AG04450 (cell line): ENCODE measurements around the gene OR2K2. TPM values are rescaled to one million over a fixed set of nuclear protein-coding genes. Genes with fewer than 3 reads are reported as not detected.
"Not testable (repeated sequence)": the region's sequence is repeated elsewhere in the genome, so short reads cannot be mapped to it uniquely, and the experiment has no call there.

Experiments
- CTCF ChIA-PET: fragments of 300-600, 350-600 bp; formaldehyde crosslinking; extraction: SDS; loops from one replicate; lab custom pipeline; 2022; ENCODE audit warnings: antibody characterized with exemption, inconsistent platforms; lab: Charles Lee
- POLR2A ChIA-PET: fragments of 350-600 bp; formaldehyde crosslinking; extraction: SDS; loops from one replicate; lab custom pipeline; 2021; ENCODE audit warnings: antibody characterized with exemption, inconsistent platforms; lab: Yijun Ruan, JAX
- DNase-seq: peaks from one replicate; pipeline ENCODE4 v3.0.0-alpha.2; 2011; ENCODE audit warnings: low read depth, low spot score
- H3K27ac ChIP-seq: one replicate; pipeline ENCODE4 v1.5.1; 2012; ENCODE audit warnings: low read depth, low read length, control low read depth
- H3K27me3 ChIP-seq: one replicate; pipeline ENCODE4 v1.6.0; 2012; ENCODE audit warnings: low read length; ENCODE audit not compliant: control insufficient read depth, insufficient read depth
- H3K4me3 ChIP-seq: 2 replicates; pipeline ENCODE4 v1.5.1; 2011; ENCODE audit warnings: mild to moderate bottlenecking, low read depth, low read length, control low read depth
- H3K9me3 ChIP-seq: 2 replicates; pipeline ENCODE4 v1.5.1; 2012; ENCODE audit warnings: low read length; ENCODE audit not compliant: control insufficient read depth, insufficient read depth
- polyA plus RNA-seq: library from polyadenylated mRNA; depleted of rRNA; stranded (reverse); fragments of >200 nt; gene quantifications from 2 replicates; pipeline ENCODE4 v1.2.3, GENCODE V29; 2011
- TF ChIP-seq, protein P1 (sequence below): IDR thresholded peaks from 2 replicates; pipeline ENCODE4 v1.5.1; 2011; ENCODE audit warnings: low read depth, low read length, control low read depth, inconsistent platforms

OR2K2 gene
- polyA plus RNA-seq, 1 experiment = not detected

DNA sequence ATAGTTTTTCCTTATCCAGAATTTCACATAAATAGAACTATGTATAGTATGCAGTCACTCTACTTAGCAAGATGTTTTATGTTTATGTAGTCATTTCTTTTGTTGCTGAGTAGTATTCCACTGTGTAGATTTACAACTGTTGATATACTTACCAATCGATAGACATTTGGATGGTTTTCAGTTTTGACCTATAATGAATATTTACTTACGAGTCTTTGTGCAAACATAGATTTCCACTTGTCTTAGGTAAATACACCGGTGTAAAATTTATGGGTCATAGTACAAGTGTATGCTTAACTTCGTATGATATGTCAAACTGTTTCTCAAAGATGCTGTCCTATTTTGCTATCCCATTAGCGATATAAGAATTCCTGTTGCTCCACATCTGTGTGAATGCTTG is 19.7 kb upstream of the OR2K2 start:
- no peak overlapping the region for H3K4me3 ChIP-seq

DNA sequence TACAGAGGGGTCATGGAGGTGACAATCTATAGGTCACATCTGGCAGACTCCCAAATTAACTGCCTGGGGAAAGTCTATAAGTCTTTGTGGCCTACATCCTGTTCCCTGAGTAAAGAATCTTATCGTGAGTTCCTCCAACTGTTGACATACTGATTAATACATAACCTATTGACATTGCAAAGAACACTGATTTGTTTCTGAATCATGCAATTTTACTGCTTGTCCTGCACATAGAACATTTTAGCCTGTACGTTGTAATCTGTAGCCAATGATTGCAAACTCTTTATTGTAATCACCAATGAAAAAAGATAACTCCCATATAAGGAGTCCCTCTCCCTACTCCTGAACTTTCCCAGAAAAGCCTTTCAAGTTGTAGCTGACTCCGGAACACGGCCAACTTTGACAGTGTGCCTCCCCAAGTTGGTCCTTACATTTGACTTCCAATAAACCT is 18.8 kb upstream of the OR2K2 start:
- TF ChIP-seq, protein P1, sequence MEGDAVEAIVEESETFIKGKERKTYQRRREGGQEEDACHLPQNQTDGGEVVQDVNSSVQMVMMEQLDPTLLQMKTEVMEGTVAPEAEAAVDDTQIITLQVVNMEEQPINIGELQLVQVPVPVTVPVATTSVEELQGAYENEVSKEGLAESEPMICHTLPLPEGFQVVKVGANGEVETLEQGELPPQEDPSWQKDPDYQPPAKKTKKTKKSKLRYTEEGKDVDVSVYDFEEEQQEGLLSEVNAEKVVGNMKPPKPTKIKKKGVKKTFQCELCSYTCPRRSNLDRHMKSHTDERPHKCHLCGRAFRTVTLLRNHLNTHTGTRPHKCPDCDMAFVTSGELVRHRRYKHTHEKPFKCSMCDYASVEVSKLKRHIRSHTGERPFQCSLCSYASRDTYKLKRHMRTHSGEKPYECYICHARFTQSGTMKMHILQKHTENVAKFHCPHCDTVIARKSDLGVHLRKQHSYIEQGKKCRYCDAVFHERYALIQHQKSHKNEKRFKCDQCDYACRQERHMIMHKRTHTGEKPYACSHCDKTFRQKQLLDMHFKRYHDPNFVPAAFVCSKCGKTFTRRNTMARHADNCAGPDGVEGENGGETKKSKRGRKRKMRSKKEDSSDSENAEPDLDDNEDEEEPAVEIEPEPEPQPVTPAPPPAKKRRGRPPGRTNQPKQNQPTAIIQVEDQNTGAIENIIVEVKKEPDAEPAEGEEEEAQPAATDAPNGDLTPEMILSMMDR = no peak
- Histone ChIP-seq H3K9me3 (peaks cover 1% of the 10 kb centered on the region; the same call in 1 of the 2 replicates), H3K4me3 (no peak overlapping the region), H3K27ac (no peak overlapping the region), H3K27me3 (no peaks in the 10 kb centered on the region)
- ChIA-PET POLR2A (no interaction called here), CTCF (no interaction called here)
- no peak for DNase-seq

More for the DNA sequence above, 19.7 kb upstream of the OR2K2 start:
- TF ChIP-seq, protein P1 = no peak
- no peak for DNase-seq
- H3K9me3 ChIP-seq = peaks cover 2% of the 10 kb centered on the region; the same call in 1 of the 2 replicates
- CTCF ChIA-PET = no interaction called here
- H3K27me3 ChIP-seq = no peaks in the 10 kb centered on the region
- POLR2A ChIA-PET = no interaction called here
- no peak overlapping the region for H3K27ac ChIP-seq

- DNase-seq, POLR2A ChIA-PET, H3K9me3 ChIP-seq, H3K27ac ChIP-seq, CTCF ChIA-PET, H3K27me3 ChIP-seq, H3K4me3 ChIP-seq: not testable (repeated sequence)
These were observed 4.4 kb upstream of the OR2K2 start for GRCh38 chr9:111334318-111334863.

DNA sequence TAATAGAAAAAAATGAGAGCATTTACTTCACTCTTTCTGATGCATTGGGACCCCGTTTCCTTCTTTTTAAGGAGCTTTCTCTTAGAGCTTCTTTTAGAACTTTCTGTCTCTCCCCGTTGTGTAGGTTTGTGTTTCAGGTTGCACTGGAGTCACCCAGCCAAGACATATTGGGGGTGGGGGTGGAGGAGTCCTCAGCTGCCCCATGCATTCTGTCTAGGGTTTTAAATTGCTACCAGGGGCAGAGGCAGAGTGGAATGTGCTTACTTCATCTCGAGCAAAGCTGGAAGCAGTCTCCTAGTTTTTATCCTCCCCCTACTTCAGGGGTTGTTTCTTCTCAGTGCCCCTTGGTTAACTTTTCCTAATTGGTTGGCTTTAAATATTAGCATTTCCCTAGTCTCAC is 9.4 kb downstream of the OR2K2 start:
- no peak for DNase-seq
- ChIA-PET CTCF (no interaction called here), POLR2A (interaction anchor here (0.5 kb wide), 1 partner anchor 290 kb away, joined by 3 read pairs; no protein-coding TSS in a partner anchor)
- H3K27ac ChIP-seq = no peak overlapping the region
- TF ChIP-seq, protein P1 = no peak
- no peak overlapping the region for H3K4me3 ChIP-seq
- no peaks in the 10 kb centered on the region for H3K9me3 ChIP-seq
- no peaks in the 10 kb centered on the region for H3K27me3 ChIP-seq

- Histone ChIP-seq H3K9me3 (no peaks in the 10 kb centered on the region), H3K27ac (no peak overlapping the region), H3K4me3 (no peak overlapping the region), H3K27me3 (no peaks in the 10 kb centered on the region)
- CTCF ChIA-PET = interaction anchor here (1.2 kb wide), 1 partner anchor 10 kb away, joined by 3 read pairs; no protein-coding TSS in a partner anchor
- POLR2A ChIA-PET = no interaction called here
- DNase-seq = no peak
- TF ChIP-seq, protein P1 = no peak
These were observed 13.2 kb downstream of the OR2K2 start for GRCh38 chr9:111316796-111317195.
